GM18498 (cell line): Measurements from ENCODE around the gene ZNF614.
"Not testable (repeated sequence)": the region's sequence is repeated elsewhere in the genome, so short reads cannot be mapped to it uniquely, and the experiment has no call there.

ENCODE experiments used
- ATAC-seq: cut with Tn5 transposase; IDR thresholded peaks from one replicate; pipeline ENCODE4 v1.9.1; 2021; ENCODE audit warnings: mild to moderate bottlenecking, moderate library complexity; ENCODE audit not compliant: unreplicated experiment

Gene ZNF614

GRCh38 chr19:51993422-51993821 is 34.8 kb downstream of the ZNF614 start:
- ATAC-seq: no peak

- peak; percentile 93 for ATAC-seq
Observed at GRCh38 chr19:51986309-51987291, 41.6 kb downstream of the ZNF614 start, which contains the start of gene ZNF350. TSS of gene ZNF350 (minus strand) at chr19:51986840. CDS start at chr19:51974360, 12,480 bp downstream.

GRCh38 chr19:51983361-51983760 is 44.8 kb downstream of the ZNF614 start:
- no peak for ATAC-seq

- not testable (repeated sequence) for ATAC-seq
Observed at GRCh38 chr19:51980926-51981325, 47.3 kb downstream of the ZNF614 start.

- ATAC-seq: no peak
Observed at GRCh38 chr19:51980116-51980736, 48.0 kb downstream of the ZNF614 start.

GRCh38 chr19:51978882-51979281 is 49.3 kb downstream of the ZNF614 start:
- ATAC-seq: no peak

GRCh38 chr19:51977346-51977745 is 50.8 kb downstream of the ZNF614 start:
- no peak for ATAC-seq

GRCh38 chr19:51976852-51977251 is 51.3 kb downstream of the ZNF614 start:
- ATAC-seq: no peak

GRCh38 chr19:51975787-51976186 is 52.4 kb downstream of the ZNF614 start:
- not testable (repeated sequence) for ATAC-seq

- ATAC-seq: no peak
Observed at GRCh38 chr19:51971624-51972023, 56.6 kb downstream of the ZNF614 start.

- ATAC-seq: no peak
Observed at GRCh38 chr19:51970718-51971117, 57.5 kb downstream of the ZNF614 start.

- no peak for ATAC-seq
Observed at GRCh38 chr19:51965583-51965982, 62.6 kb downstream of the ZNF614 start.
